ENCODE measurements around the gene CUL5.

DNA sequence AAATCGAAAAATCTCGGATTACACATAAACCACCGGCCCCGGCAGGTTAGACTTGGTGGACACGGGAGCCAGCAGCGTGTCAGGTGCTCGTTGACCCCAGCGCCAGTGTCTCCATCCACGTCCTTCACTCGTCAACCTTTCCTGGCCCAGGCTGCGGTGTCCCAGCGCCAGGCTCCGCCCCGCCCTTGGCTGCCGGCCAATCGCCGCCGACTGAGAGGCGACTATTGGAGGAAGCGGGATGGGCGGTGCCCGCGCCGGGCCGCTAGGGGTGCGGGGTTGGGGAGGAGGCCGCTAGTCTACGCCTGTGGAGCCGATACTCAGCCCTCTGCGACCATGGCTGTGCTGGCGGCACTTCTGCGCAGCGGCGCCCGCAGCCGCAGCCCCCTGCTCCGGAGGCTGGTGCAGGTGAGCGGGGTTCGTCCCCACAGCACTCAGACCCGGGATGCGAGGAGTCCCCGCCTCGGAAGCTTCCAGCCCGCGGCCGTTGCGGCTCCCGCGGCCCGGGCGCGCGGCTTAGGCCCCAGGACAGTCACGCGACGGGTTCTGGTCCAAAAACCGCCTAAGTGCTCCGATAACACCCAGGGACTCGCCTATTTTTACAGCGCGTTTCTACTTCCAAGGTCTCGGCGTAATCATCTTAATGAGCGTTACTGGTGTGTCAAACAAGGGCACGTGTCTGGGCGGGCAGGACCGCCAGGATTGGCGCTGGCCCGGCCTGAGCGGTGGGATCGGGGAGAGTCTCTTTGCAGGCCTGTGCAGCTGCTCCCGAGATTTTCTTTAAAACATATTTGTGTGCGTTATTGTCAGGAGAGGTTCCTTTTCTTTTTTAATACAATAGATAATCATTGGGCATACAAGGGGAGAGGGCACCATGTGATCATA lies 112.8 kb downstream of the CUL5 start, which contains the start of gene ACAT1:
- TF ChIP-seq, protein P1, sequence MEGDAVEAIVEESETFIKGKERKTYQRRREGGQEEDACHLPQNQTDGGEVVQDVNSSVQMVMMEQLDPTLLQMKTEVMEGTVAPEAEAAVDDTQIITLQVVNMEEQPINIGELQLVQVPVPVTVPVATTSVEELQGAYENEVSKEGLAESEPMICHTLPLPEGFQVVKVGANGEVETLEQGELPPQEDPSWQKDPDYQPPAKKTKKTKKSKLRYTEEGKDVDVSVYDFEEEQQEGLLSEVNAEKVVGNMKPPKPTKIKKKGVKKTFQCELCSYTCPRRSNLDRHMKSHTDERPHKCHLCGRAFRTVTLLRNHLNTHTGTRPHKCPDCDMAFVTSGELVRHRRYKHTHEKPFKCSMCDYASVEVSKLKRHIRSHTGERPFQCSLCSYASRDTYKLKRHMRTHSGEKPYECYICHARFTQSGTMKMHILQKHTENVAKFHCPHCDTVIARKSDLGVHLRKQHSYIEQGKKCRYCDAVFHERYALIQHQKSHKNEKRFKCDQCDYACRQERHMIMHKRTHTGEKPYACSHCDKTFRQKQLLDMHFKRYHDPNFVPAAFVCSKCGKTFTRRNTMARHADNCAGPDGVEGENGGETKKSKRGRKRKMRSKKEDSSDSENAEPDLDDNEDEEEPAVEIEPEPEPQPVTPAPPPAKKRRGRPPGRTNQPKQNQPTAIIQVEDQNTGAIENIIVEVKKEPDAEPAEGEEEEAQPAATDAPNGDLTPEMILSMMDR (IDR thresholded peaks at IDR 0.05) = peak; percentile 38 to 80 (median 75)
- peak; percentile 84 for TF ChIP-seq POLR2A (IDR thresholded peaks at IDR 0.05)

Measured in ovary (tissue), 3 donors.